Activated CD8-positive, alpha-beta T cell treated with anti-CD3 and anti-CD28 coated beads for 36 hours (primary cell): Measurements from ENCODE around the gene NACC1. TPM values are rescaled to one million over a fixed set of nuclear protein-coding genes. Genes with fewer than 3 reads are reported as not detected.

Experiments
- ATAC-seq: fragments of 200-7000 bp; cut with Tn5 transposase; one replicate; pipeline ENCODE4 v1.10.0; 2021; ENCODE audit warnings: mild to moderate bottlenecking, moderate library complexity
- CTCF ChIA-PET: fragments of 350-600 bp; sonication (Branson Sonifier 250); formaldehyde crosslinking; loops from one replicate; lab custom pipeline; 2021; ENCODE audit warnings: antibody characterized with exemption; lab: Charles Lee
- POLR2A ChIA-PET: fragments of 350-600 bp; sonication (Branson Sonifier 250); formaldehyde crosslinking; loops from one replicate; lab custom pipeline; 2021; ENCODE audit warnings: antibody characterized with exemption; lab: Charles Lee
- DNase-seq: peaks from one replicate; pipeline ENCODE4 v3.0.0-alpha.2; 2020
- H3K27ac Mint-ChIP-seq: one replicate; pipeline ENCODE4 v1.8.0; 2021; ENCODE audit warnings: mild to moderate bottlenecking, mixed read lengths
- H3K27me3 Mint-ChIP-seq: one replicate; pipeline ENCODE4 v1.8.0; 2021; ENCODE audit warnings: mixed read lengths
- H3K36me3 Mint-ChIP-seq: one replicate; pipeline ENCODE4 v1.8.0; 2021; ENCODE audit warnings: low read depth, mixed read lengths
- H3K4me1 Mint-ChIP-seq: one replicate; pipeline ENCODE4 v1.8.0; 2021; ENCODE audit warnings: low read depth, mixed read lengths
- H3K4me3 Mint-ChIP-seq: one replicate; pipeline ENCODE4 v1.8.0; 2021; ENCODE audit warnings: mild to moderate bottlenecking, moderate library complexity, mixed read lengths
- H3K9me3 Mint-ChIP-seq: one replicate; pipeline ENCODE4 v1.8.0; 2021; ENCODE audit warnings: mixed read lengths
- CTCF ChIP-seq: fragments of 200-600 bp; IDR thresholded peaks from one replicate; pipeline ENCODE4 v1.8.0; 2022; ENCODE audit warnings: antibody characterized with exemption, mild to moderate bottlenecking
- intact Hi-C: fragments of 100-400 bp; cut with micrococcal nuclease; formaldehyde crosslinking; loops from one replicate; pipeline ENCODE4 v1.10.0; 2022
- total RNA-seq, 2 experiments: library from RNA; stranded (reverse); gene quantifications; one replicate each; pipeline ENCODE4 v1.2.3, GENCODE V29; 2021

Gene NACC1
- total RNA-seq, 2 experiments from 2014 or later, result 73.8 to 87.5 TPM

- Mint-ChIP-seq H3K9me3 (no peaks in the 10 kb centered on the region), H3K27me3 (no peaks in the 10 kb centered on the region), H3K4me3 (no peak overlapping the region), H3K4me1 (peaks cover 40% of the 10 kb centered on the region), H3K36me3 (peaks cover 12% of the 10 kb centered on the region), H3K27ac (peak overlapping the region; percentile 12)
- ChIA-PET CTCF (interaction anchor here (0.6 to 1.3 kb wide), 2 partner anchors 163 to 1557 kb away, joined by 3 to 4 read pairs; no protein-coding TSS in a partner anchor), POLR2A (interaction anchor here (0.8 to 6.6 kb wide), 2 partner anchors 10 to 23 kb away, joined by 3 to 63 read pairs; partner anchors contain the start of genes NACC1 and TRMT1)
- ATAC-seq (no peak), DNase-seq (no peak)
- intact Hi-C loops, result no loop called here
- no peak for TF ChIP-seq CTCF
Observed at GRCh38 chr19:13128583-13128982, 10.5 kb downstream of the NACC1 start.

- peaks cover 15% of the 10 kb centered on the region for H3K36me3 Mint-ChIP-seq
- POLR2A ChIA-PET, result interaction anchor here (0.8 to 6.6 kb wide), 2 partner anchors 11 to 23 kb away, joined by 3 to 63 read pairs; partner anchors contain the start of genes NACC1 and TRMT1
- intact Hi-C loops, result no loop called here
Observed at GRCh38 chr19:13129384-13129783, 11.3 kb downstream of the NACC1 start.

GRCh38 chr19:13130886-13131490 is 12.9 kb downstream of the NACC1 start:
- Mint-ChIP-seq H3K27me3 (no peaks in the 10 kb centered on the region), H3K27ac (peak overlapping the region; percentile 82), H3K36me3 (peaks cover 19% of the 10 kb centered on the region), H3K4me3 (no peak overlapping the region), H3K9me3 (no peaks in the 10 kb centered on the region), H3K4me1 (peaks cover 41% of the 10 kb centered on the region)
- ChIA-PET POLR2A (interaction anchor here (6.6 kb wide), 1 partner anchor 12 kb away, joined by 63 read pairs; the partner anchor contains the start of genes NACC1 and TRMT1), CTCF (interaction anchor here (2.2 kb wide), 1 partner anchor 165 kb away, joined by 8 read pairs; no protein-coding TSS in a partner anchor)
- intact Hi-C loops, result no loop called here
- DNase-seq (no peak), ATAC-seq (no peak)
- no peak for TF ChIP-seq CTCF

More at GRCh38 chr19:13129384-13129783, 11.3 kb downstream of the NACC1 start:
- Mint-ChIP-seq H3K9me3 (no peaks in the 10 kb centered on the region), H3K27ac (no peak overlapping the region), H3K4me3 (no peak overlapping the region), H3K27me3 (no peaks in the 10 kb centered on the region), H3K4me1 (peaks cover 42% of the 10 kb centered on the region)
- CTCF ChIA-PET, result no interaction called here
- no peak for ATAC-seq
- no peak for DNase-seq
- TF ChIP-seq CTCF, result no peak

GRCh38 chr19:13132471-13133180 is 14.6 kb downstream of the NACC1 start:
- Mint-ChIP-seq H3K9me3 (no peaks in the 10 kb centered on the region), H3K27ac (peak overlapping the region; percentile 84), H3K4me1 (peaks cover 41% of the 10 kb centered on the region), H3K36me3 (peaks cover 32% of the 10 kb centered on the region), H3K27me3 (no peaks in the 10 kb centered on the region), H3K4me3 (peak overlapping the region; percentile 14)
- DNase-seq (peak; percentile 79), ATAC-seq (peak; percentile 96)
- TF ChIP-seq CTCF, result no peak
- intact Hi-C loops, result no loop called here
- ChIA-PET CTCF (interaction anchor here (0.8 to 2.2 kb wide), 7 partner anchors 9 to 167 kb away, joined by 3 to 8 read pairs (median 5); partner anchors contain the start of genes IER2 and STX10), POLR2A (interaction anchor here (1.2 to 6.6 kb wide), 5 partner anchors 9 to 22 kb away, joined by 3 to 63 read pairs (median 4); partner anchors contain the start of genes NACC1 and TRMT1)
